GM23338 (cell line): ENCODE data around the gene NWD2. TPM values are rescaled to one million over a fixed set of nuclear protein-coding genes. Genes with fewer than 3 reads are reported as not detected.

Source experiments
- ATAC-seq: fragments of 200-7000 bp; cut with Tn5 transposase; 3 replicates; pipeline ENCODE4 v1.9.1; 2020
- DNase-seq: peaks from one replicate; pipeline ENCODE4 v3.0.0-alpha.2; 2015; ENCODE audit warnings: low spot score
- H2AFZ ChIP-seq: fragments of 200-600 bp; sonication (generic); 2 replicates; pipeline ENCODE4 v1.8.0; 2016; ENCODE audit warnings: antibody characterized with exemption, mild to moderate bottlenecking, moderate library complexity
- H3F3A ChIP-seq: fragments of 200-600 bp; sonication (generic); replicated peaks from 2 replicates; pipeline ENCODE4 v1.8.0; 2017; ENCODE audit warnings: antibody characterized with exemption, mixed run types, low read depth
- H3K27ac ChIP-seq: fragments of 200-600 bp; sonication (generic); 2 replicates; pipeline ENCODE4 v1.6.1; 2016; ENCODE audit warnings: low read depth
- H3K27me3 ChIP-seq: fragments of 200-600 bp; sonication (generic); 2 replicates; pipeline ENCODE4 v1.8.0; 2016; ENCODE audit warnings: mild to moderate bottlenecking, mixed run types, moderate library complexity; ENCODE audit not compliant: insufficient read depth
- H3K36me3 ChIP-seq: fragments of 200-600 bp; sonication (generic); 2 replicates; pipeline ENCODE4 v1.8.0; 2016; ENCODE audit warnings: mild to moderate bottlenecking; ENCODE audit not compliant: insufficient read depth
- H3K4me1 ChIP-seq: fragments of 200-600 bp; sonication (generic); 2 replicates; pipeline ENCODE4 v1.8.0; 2016; ENCODE audit warnings: mild to moderate bottlenecking, moderate library complexity; ENCODE audit not compliant: insufficient read depth
- H3K4me2 ChIP-seq: fragments of 200-600 bp; sonication (generic); 2 replicates; pipeline ENCODE4 v1.7.1; 2017; ENCODE audit warnings: mixed run types
- H3K4me3 ChIP-seq: fragments of 200-600 bp; sonication (generic); 2 replicates; pipeline ENCODE4 v1.6.1; 2016; ENCODE audit warnings: mixed run types
- H3K79me2 ChIP-seq: fragments of 200-600 bp; sonication (generic); replicated peaks from 2 replicates; pipeline ENCODE4 v1.8.0; 2017; ENCODE audit warnings: mild to moderate bottlenecking; ENCODE audit not compliant: insufficient read depth
- H3K9me2 ChIP-seq: fragments of 200-600 bp; sonication (generic); 2 replicates; pipeline ENCODE4 v1.8.0; 2017; ENCODE audit not compliant: insufficient read depth
- H4K20me1 ChIP-seq: fragments of 200-600 bp; sonication (generic); replicated peaks from 2 replicates; pipeline ENCODE4 v1.8.0; 2017; ENCODE audit warnings: mild to moderate bottlenecking; ENCODE audit not compliant: insufficient read depth
- H3K27ac Mint-ChIP-seq: 2 replicates; pipeline ENCODE4 v1.8.0; 2020; ENCODE audit warnings: inconsistent platforms, mild to moderate bottlenecking, moderate library complexity, mixed read lengths
- H3K27me3 Mint-ChIP-seq: 3 replicates; pipeline ENCODE4 v1.8.0; 2022; ENCODE audit warnings: low read depth, mild to moderate bottlenecking, moderate library complexity, mixed read lengths, inconsistent platforms; ENCODE audit not compliant: insufficient read depth, poor library complexity
- H3K36me3 Mint-ChIP-seq: 3 replicates; pipeline ENCODE4 v1.8.0; 2021; ENCODE audit warnings: low read depth, mild to moderate bottlenecking, inconsistent platforms, moderate library complexity, mixed read lengths
- H3K4me1 Mint-ChIP-seq: 3 replicates; pipeline ENCODE4 v1.8.0; 2020; ENCODE audit warnings: mild to moderate bottlenecking, inconsistent platforms, mixed read lengths
- H3K4me3 Mint-ChIP-seq: 3 replicates; pipeline ENCODE4 v1.8.0; 2021; ENCODE audit warnings: moderate library complexity, mild to moderate bottlenecking, inconsistent platforms, mixed read lengths
- H3K9me3 Mint-ChIP-seq: 3 replicates; pipeline ENCODE4 v1.8.0; 2020; ENCODE audit warnings: moderate library complexity, mild to moderate bottlenecking, inconsistent platforms, mixed read lengths
- CREB1 ChIP-seq: fragments of 250-450 bp; sonication (Bioruptor Pico); IDR thresholded peaks from 2 replicates; pipeline ENCODE4 v1.5.0; 2020; ENCODE audit warnings: low read depth, mild to moderate bottlenecking, moderate library complexity
- EZH2 ChIP-seq: fragments of 200-600 bp; sonication (generic); IDR thresholded peaks from one replicate; pipeline ENCODE4 v1.8.0; 2017; ENCODE audit warnings: antibody characterized with exemption, mild to moderate bottlenecking, low read depth; ENCODE audit not compliant: unreplicated experiment
- EZH2phosphoT487 ChIP-seq: fragments of 200-600 bp; sonication (generic); IDR thresholded peaks from one replicate; pipeline ENCODE4 v1.8.1; 2018; ENCODE audit warnings: antibody characterized with exemption; ENCODE audit not compliant: unreplicated experiment
- JUNB ChIP-seq: IDR thresholded peaks from one replicate; pipeline ENCODE4 v1.6.1; 2016; ENCODE audit warnings: antibody characterized with exemption; ENCODE audit not compliant: unreplicated experiment
- NANOG ChIP-seq: IDR thresholded peaks from 2 replicates; pipeline ENCODE4 v1.6.1; 2016; ENCODE audit warnings: antibody characterized with exemption, borderline replicate concordance
- POLR2AphosphoS5 ChIP-seq: IDR thresholded peaks from 2 replicates; pipeline ENCODE4 v1.6.1; 2016; ENCODE audit warnings: antibody characterized with exemption, low read depth
- STAT1 ChIP-seq: IDR thresholded peaks from one replicate; pipeline ENCODE4 v1.6.1; 2016; ENCODE audit warnings: antibody characterized with exemption; ENCODE audit not compliant: unreplicated experiment
- ZNF114 ChIP-seq: fragments of 250-450 bp; sonication (Bioruptor Pico); IDR thresholded peaks from 2 replicates; pipeline ENCODE4 v1.5.0; 2020; ENCODE audit warnings: mild to moderate bottlenecking, moderate library complexity
- ZNF331 ChIP-seq: fragments of 250-450 bp; sonication (Bioruptor Pico); IDR thresholded peaks from 2 replicates; pipeline ENCODE4 v1.5.0; 2020; ENCODE audit warnings: low read depth, mild to moderate bottlenecking, moderate library complexity
- polyA plus RNA-seq: library from polyadenylated mRNA; unstranded; fragments of >200 nt; fragmentation: Nextera tagmentation; extraction: Ambion mirVana; gene quantifications from 2 replicates; pipeline ENCODE4 v1.2.1, GENCODE V29; 2016
- total RNA-seq: library from RNA; depleted of rRNA; stranded (reverse); fragments of >200 nt; shearing (Covaris generic); gene quantifications from 2 replicates; pipeline ENCODE4 v1.2.3, GENCODE V29; 2014
- TF ChIP-seq, protein P1 (sequence below): IDR thresholded peaks from 2 replicates; pipeline ENCODE4 v1.6.1; 2016; ENCODE audit warnings: antibody characterized with exemption
- TF ChIP-seq, protein P2 (sequence below): IDR thresholded peaks from one replicate; pipeline ENCODE4 v1.6.1; 2018; ENCODE audit warnings: antibody characterized with exemption; ENCODE audit not compliant: unreplicated experiment
- TF ChIP-seq, protein P3 (sequence below), 2 experiments: fragments of 200-600 bp in 1 of 2; sonication (generic) in 1 of 2; conservative IDR thresholded peaks; 2 replicates each; pipeline versions ENCODE4 v1.5.1 to v1.6.1; 2016 to 2017; ENCODE audit warnings: antibody characterized with exemption in 2 of 2, low read depth in 2 of 2, mild to moderate bottlenecking in 2 of 2, moderate library complexity in 1 of 2
- TF ChIP-seq, protein P4 (sequence below): fragments of 250-450 bp; sonication (Bioruptor Pico); IDR thresholded peaks from 2 replicates; pipeline ENCODE4 v1.5.0; 2020; ENCODE audit warnings: mild to moderate bottlenecking, moderate library complexity

NWD2 gene
- total and polyA plus RNA-seq, 2 experiments from 2014 or later = 0.07 TPM; not detected in 1

DNA sequence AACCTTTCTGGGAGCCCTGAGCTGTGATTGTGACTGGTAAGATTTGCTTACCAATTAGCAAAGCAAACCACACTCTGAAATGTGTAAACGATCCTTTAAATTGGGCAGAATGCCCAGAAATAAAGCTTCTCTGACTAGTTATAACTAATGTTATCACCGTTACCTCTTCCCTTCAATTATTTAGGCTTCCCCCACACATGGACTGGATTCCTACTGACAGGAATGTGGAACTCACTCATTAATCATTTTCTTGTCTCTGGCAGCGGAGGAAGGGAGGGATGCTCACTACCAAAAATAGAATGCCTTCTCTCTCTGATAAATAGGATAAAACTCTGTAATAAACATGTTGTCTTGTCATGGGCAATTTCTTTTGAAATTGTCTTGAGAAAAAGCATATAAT is 25.3 kb upstream of the NWD2 start:
- no peak for DNase-seq
- TF ChIP-seq EZH2phosphoT487 = no peak
- TF ChIP-seq, protein P1, sequence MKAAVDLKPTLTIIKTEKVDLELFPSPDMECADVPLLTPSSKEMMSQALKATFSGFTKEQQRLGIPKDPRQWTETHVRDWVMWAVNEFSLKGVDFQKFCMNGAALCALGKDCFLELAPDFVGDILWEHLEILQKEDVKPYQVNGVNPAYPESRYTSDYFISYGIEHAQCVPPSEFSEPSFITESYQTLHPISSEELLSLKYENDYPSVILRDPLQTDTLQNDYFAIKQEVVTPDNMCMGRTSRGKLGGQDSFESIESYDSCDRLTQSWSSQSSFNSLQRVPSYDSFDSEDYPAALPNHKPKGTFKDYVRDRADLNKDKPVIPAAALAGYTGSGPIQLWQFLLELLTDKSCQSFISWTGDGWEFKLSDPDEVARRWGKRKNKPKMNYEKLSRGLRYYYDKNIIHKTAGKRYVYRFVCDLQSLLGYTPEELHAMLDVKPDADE = no peak
- no peak for TF ChIP-seq ZNF114 (CRISPR knock-in tag)
- TF ChIP-seq, protein P2, sequence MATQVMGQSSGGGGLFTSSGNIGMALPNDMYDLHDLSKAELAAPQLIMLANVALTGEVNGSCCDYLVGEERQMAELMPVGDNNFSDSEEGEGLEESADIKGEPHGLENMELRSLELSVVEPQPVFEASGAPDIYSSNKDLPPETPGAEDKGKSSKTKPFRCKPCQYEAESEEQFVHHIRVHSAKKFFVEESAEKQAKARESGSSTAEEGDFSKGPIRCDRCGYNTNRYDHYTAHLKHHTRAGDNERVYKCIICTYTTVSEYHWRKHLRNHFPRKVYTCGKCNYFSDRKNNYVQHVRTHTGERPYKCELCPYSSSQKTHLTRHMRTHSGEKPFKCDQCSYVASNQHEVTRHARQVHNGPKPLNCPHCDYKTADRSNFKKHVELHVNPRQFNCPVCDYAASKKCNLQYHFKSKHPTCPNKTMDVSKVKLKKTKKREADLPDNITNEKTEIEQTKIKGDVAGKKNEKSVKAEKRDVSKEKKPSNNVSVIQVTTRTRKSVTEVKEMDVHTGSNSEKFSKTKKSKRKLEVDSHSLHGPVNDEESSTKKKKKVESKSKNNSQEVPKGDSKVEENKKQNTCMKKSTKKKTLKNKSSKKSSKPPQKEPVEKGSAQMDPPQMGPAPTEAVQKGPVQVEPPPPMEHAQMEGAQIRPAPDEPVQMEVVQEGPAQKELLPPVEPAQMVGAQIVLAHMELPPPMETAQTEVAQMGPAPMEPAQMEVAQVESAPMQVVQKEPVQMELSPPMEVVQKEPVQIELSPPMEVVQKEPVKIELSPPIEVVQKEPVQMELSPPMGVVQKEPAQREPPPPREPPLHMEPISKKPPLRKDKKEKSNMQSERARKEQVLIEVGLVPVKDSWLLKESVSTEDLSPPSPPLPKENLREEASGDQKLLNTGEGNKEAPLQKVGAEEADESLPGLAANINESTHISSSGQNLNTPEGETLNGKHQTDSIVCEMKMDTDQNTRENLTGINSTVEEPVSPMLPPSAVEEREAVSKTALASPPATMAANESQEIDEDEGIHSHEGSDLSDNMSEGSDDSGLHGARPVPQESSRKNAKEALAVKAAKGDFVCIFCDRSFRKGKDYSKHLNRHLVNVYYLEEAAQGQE = no peak
- TF ChIP-seq EZH2 = no peak
- no peak for TF ChIP-seq JUNB
- TF ChIP-seq STAT1 = no peak
- no peak for TF ChIP-seq ZNF331 (CRISPR knock-in tag)
- TF ChIP-seq, protein P3, sequence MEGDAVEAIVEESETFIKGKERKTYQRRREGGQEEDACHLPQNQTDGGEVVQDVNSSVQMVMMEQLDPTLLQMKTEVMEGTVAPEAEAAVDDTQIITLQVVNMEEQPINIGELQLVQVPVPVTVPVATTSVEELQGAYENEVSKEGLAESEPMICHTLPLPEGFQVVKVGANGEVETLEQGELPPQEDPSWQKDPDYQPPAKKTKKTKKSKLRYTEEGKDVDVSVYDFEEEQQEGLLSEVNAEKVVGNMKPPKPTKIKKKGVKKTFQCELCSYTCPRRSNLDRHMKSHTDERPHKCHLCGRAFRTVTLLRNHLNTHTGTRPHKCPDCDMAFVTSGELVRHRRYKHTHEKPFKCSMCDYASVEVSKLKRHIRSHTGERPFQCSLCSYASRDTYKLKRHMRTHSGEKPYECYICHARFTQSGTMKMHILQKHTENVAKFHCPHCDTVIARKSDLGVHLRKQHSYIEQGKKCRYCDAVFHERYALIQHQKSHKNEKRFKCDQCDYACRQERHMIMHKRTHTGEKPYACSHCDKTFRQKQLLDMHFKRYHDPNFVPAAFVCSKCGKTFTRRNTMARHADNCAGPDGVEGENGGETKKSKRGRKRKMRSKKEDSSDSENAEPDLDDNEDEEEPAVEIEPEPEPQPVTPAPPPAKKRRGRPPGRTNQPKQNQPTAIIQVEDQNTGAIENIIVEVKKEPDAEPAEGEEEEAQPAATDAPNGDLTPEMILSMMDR (conservative IDR thresholded peaks at IDR 0.05; ENCODE audit: low read depth in 2 of 2) = no peak
- no peak for TF ChIP-seq POLR2AphosphoS5
- TF ChIP-seq CREB1 (CRISPR knock-in tag) = no peak
- TF ChIP-seq, protein P4, sequence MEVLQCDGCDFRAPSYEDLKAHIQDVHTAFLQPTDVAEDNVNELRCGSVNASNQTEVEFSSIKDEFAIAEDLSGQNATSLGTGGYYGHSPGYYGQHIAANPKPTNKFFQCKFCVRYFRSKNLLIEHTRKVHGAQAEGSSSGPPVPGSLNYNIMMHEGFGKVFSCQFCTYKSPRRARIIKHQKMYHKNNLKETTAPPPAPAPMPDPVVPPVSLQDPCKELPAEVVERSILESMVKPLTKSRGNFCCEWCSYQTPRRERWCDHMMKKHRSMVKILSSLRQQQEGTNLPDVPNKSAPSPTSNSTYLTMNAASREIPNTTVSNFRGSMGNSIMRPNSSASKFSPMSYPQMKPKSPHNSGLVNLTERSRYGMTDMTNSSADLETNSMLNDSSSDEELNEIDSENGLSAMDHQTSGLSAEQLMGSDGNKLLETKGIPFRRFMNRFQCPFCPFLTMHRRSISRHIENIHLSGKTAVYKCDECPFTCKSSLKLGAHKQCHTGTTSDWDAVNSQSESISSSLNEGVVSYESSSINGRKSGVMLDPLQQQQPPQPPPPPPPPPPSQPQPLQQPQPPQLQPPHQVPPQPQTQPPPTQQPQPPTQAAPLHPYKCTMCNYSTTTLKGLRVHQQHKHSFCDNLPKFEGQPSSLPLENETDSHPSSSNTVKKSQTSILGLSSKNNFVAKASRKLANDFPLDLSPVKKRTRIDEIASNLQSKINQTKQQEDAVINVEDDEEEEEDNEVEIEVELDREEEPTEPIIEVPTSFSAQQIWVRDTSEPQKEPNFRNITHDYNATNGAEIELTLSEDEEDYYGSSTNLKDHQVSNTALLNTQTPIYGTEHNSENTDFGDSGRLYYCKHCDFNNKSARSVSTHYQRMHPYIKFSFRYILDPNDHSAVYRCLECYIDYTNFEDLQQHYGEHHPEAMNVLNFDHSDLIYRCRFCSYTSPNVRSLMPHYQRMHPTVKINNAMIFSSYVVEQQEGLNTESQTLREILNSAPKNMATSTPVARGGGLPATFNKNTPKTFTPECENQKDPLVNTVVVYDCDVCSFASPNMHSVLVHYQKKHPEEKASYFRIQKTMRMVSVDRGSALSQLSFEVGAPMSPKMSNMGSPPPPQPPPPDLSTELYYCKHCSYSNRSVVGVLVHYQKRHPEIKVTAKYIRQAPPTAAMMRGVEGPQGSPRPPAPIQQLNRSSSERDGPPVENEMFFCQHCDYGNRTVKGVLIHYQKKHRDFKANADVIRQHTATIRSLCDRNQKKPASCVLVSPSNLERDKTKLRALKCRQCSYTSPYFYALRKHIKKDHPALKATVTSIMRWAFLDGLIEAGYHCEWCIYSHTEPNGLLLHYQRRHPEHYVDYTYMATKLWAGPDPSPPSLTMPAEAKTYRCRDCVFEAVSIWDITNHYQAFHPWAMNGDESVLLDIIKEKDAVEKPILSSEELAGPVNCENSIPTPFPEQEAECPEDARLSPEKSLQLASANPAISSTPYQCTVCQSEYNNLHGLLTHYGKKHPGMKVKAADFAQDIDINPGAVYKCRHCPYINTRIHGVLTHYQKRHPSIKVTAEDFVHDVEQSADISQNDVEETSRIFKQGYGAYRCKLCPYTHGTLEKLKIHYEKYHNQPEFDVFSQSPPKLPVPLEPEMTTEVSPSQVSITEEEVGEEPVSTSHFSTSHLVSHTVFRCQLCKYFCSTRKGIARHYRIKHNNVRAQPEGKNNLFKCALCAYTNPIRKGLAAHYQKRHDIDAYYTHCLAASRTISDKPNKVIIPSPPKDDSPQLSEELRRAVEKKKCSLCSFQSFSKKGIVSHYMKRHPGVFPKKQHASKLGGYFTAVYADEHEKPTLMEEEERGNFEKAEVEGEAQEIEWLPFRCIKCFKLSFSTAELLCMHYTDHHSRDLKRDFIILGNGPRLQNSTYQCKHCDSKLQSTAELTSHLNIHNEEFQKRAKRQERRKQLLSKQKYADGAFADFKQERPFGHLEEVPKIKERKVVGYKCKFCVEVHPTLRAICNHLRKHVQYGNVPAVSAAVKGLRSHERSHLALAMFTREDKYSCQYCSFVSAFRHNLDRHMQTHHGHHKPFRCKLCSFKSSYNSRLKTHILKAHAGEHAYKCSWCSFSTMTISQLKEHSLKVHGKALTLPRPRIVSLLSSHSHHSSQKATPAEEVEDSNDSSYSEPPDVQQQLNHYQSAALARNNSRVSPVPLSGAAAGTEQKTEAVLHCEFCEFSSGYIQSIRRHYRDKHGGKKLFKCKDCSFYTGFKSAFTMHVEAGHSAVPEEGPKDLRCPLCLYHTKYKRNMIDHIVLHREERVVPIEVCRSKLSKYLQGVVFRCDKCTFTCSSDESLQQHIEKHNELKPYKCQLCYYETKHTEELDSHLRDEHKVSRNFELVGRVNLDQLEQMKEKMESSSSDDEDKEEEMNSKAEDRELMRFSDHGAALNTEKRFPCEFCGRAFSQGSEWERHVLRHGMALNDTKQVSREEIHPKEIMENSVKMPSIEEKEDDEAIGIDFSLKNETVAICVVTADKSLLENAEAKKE (CRISPR knock-in tag) = no peak
- no peak for TF ChIP-seq NANOG
- Mint-ChIP-seq H3K4me1 (no peaks in the 10 kb centered on the region), H3K27me3 (no peaks in the 10 kb centered on the region), H3K4me3 (no peak overlapping the region), H3K36me3 (no peaks in the 10 kb centered on the region), H3K27ac (no peak overlapping the region), H3K9me3 (no peaks in the 10 kb centered on the region)
- H3K4me1 ChIP-seq = no peaks in the 10 kb centered on the region
- H3K4me2 ChIP-seq = no peak overlapping the region
- no peak for ATAC-seq
- H3F3A ChIP-seq = no peaks in the 10 kb centered on the region
- no peaks in the 10 kb centered on the region for H3K9me2 ChIP-seq
- H3K79me2 ChIP-seq = no peaks in the 10 kb centered on the region
- no peaks in the 10 kb centered on the region for H4K20me1 ChIP-seq
- no peak overlapping the region for H3K4me3 ChIP-seq
- H3K27ac ChIP-seq = no peak overlapping the region
- H2AFZ ChIP-seq = no peak overlapping the region
- no peaks in the 10 kb centered on the region for H3K27me3 ChIP-seq
- no peaks in the 10 kb centered on the region for H3K36me3 ChIP-seq
